WI38 (cell line): ENCODE measurements around the gene CDCP2.

Experiments
- H3K4me3 ChIP-seq: 2 replicates; pipeline ENCODE4 v1.5.1; 2011; ENCODE audit warnings: low read depth, mild to moderate bottlenecking, control low read depth, low read length
- TF ChIP-seq, protein P1 (sequence below): IDR thresholded peaks from 2 replicates; pipeline ENCODE4 v1.5.1; 2012; ENCODE audit warnings: low read depth, mild to moderate bottlenecking, control low read depth, low read length

CDCP2 gene

DNA sequence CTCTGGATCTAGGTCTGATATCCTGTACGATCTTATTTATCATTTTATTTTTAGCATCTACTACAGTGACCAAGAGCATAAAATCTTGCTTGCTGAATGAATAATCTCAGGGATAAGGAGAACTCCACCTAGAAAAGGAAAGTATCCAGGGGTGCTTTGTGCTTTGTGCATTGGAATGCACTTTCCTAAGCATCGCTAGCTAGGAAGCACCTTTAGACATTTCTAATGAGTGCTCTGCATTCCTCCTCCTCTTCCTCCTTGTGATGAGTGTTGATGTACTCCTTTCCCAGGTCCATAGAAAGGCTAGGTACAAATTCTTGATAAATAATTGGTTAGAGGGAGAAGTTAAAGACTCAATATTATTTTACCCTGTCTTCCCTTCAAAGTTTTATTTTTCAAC lies 68.0 kb downstream of the CDCP2 start:
- no peak overlapping the region for H3K4me3 ChIP-seq
- TF ChIP-seq, protein P1, sequence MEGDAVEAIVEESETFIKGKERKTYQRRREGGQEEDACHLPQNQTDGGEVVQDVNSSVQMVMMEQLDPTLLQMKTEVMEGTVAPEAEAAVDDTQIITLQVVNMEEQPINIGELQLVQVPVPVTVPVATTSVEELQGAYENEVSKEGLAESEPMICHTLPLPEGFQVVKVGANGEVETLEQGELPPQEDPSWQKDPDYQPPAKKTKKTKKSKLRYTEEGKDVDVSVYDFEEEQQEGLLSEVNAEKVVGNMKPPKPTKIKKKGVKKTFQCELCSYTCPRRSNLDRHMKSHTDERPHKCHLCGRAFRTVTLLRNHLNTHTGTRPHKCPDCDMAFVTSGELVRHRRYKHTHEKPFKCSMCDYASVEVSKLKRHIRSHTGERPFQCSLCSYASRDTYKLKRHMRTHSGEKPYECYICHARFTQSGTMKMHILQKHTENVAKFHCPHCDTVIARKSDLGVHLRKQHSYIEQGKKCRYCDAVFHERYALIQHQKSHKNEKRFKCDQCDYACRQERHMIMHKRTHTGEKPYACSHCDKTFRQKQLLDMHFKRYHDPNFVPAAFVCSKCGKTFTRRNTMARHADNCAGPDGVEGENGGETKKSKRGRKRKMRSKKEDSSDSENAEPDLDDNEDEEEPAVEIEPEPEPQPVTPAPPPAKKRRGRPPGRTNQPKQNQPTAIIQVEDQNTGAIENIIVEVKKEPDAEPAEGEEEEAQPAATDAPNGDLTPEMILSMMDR = no peak
